Embryonic facial prominence (tissue), 1 donor: ENCODE measurements around the gene N4BP2L2.

Experiments
- DNase-seq: peaks from one replicate; pipeline ENCODE4 v3.0.0-alpha.2; 2016; ENCODE audit errors: extremely low spot score

The N4BP2L2 gene

DNA sequence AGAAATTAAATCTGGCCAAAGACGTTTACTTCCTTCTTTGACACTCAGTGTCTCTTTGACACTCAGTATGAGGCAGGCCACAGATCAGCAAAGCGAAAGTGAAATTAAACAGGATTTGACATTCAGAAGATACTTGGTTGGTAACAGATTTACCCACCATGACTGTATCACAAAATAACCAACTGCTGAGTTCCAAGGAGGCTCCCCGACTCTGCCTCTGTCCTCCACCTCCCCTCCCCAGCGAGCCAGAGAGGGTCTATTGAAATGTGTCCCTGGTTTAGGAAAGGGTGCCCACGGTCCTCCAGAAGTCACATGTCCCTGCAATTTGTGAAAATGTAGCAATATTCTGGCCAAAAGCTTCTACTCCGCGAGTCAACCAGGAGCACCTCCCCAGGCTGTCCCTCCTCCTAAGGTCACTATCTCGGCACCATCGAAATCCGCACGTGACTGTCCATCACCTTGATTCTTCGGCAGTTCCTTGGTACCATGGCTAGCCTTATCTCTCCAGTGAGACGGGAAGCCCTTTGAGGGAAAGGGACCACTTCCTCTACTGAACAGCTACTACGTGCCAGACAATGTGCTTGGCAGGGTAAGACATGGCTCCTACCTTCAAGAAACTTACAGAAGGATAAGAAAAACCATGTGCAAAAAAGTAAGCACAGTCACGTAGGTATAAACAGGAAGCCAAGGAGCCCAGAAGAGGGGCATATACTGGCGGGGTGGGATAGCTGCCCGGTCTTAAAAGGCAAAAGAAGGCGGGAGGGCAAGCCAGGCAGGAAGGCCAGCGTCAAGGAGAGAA is 112.2 kb downstream of the N4BP2L2 start:
- no peak for DNase-seq

DNA sequence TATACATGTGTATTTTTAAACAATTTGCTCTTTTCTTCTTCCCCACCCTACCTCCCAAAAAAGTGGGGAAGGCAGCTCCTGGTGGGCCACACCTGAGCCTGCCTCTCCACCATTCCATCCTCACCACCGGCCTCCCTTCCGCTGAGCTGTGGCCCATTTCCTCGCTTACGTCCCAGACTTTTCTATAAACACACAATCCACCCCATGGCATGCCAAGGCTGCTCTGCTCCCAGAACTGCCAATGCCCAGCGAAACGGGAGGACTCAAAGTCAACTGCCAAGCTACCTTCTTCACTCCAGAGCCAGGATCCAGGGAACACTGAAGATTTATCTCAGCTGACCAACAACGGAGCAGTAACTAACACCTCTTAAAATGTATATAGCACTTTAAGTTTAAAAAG is 113.4 kb downstream of the N4BP2L2 start:
- DNase-seq = no peak

DNA sequence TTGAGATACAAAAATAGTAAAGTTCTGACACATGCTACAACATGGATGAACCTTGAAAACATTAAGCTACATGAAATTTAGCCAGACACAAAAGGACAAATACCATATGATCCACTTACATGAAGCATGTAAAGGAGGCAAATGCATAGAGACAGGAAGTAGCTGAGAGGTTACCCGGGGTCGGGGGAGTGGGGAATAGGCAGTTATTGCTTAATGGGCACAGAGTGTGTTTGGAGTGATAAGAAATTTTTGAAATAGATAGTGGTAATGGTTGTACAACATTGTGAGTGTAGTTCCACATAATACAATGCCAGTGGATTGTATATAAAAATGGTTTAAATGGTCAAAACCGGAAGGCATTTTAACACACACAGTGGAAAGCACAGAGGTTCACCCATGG is 115.0 kb downstream of the N4BP2L2 start:
- no peak for DNase-seq

DNA sequence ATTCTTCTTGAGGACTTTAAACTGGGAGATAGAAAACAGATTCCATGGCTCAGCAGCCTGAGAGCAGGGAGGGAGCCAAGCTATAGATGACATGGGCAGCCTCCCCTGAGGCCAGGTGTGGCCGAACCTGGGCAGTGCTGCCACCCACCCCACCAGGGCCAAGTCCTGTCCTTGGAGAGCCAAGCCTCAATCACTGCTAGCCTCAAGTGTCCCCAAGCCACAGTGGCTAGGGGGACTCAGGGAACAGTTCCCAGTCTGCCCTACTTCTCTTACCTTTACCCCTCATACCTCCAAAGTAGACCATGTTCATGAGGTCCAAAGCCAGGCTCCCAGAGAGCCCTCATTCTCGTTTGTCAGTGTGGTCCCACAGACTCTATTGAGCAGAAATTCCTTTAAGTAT is 118.7 kb downstream of the N4BP2L2 start:
- no peak for DNase-seq

DNA sequence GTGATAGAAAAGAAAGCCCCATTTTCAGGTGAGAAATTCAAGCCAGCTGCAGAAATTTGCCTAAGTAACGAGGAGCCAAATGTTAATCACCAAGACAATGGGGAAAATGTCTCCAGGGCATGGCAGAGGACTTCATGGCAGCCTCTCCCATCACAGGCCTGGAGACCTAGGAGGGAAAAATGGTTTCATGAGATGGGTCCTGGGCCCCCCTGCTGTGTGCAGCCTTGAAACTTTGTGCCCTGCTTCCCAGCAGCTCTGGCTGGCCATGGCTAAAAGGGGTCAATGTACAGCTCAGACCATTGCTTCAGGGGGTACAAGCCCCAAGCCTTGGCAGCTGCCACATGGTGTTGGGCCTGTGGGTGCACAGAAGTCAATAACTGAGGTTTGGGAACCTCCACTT is 120.6 kb downstream of the N4BP2L2 start:
- no peak for DNase-seq

DNA sequence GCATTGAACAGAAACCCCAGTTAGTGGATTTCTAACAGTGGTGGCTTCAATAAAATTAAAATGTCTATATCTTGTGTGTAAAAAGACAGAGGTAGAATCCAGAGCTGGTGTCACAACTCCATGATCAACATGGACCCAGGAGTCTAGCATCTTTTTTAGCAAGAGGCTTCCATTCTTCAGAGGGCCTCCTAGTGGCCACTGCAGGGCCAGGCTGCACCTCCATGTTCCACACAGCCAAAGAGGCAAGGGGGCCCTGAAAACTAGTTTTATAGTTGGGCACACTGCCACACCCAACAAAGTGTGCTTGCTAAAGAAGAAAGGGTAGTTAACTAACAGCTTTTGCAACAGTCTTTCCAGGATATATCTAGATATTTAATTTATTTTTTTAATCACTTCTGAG is 123.6 kb downstream of the N4BP2L2 start:
- DNase-seq = no peak

DNA sequence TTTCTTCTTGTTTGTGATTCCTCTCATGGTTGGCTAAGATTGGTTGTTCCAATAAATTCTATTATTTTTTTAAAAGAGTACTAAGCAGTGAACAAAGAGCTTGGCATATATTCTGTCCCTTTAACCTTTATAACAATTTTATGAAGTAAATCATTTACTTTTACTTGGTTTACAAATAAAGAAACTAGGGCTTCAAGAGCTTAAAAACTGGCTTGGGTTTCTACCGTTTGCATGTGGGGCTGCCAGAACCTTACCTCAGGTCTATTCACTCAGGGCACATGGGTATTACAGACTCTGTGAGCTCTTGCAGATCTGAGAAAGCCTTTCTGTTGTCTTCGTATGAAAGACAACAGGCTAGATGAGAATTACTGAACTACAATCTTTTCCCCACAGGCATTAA is 124.0 kb downstream of the N4BP2L2 start:
- no peak for DNase-seq

DNA sequence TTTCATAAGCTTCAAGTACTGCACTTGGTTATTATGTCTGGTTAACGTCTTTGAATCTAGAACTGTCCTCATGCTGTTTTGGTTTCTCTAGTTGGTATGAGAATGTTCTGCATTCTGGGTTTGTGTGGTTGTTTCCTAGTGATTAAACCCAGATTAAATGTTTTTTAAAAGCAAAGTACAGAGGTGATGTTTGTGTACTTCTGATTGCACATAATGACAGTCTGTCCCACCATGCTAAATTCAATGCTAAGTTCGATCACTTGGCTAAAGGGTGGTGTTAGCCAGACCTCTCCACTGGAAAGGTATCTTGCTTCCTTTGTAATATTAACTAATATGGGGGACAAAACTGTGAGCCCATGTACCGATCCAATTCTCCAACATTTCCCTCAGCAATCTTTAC is 125.3 kb downstream of the N4BP2L2 start:
- DNase-seq = no peak

DNA sequence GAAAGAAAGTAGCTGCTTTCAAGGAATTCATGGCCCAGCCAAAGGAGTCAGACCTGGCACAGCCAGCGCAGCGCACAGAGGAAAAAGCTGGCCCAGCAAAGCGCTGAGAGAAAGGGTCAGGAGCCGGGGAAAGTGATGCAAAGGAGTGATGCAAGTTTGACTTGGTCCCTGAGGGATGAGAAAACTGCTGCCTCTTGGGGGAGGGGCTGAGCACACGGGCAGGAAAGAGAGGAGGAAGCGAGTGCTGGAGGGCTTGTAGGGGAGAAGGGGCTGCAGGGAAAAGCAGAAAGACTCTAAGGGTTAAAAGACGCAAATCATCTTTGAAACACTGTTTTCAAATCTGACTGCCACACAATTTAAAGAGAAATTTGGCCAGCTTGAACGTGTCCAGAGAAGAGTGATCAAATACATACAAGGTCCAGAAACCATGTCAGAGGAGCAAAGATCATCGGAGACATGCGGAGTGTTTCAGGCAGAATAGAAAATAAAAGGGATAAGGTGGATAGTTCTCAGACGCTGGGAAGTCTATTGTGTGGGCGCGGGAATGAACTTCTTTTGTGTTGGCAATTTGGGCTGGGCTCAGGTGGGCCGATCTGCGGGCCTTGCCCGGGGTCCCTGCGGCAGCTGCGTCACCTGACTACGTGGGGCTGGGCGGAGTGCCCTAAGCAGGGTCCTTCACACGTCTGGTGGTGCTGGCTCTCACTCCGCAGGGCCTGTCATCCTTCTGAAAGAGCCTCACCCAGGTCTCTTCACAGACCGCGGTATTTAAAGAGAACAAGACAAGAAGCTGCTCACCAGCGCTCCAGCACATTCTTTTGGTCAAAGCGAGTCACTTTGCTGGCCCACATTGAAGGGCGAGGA is 128.8 kb downstream of the N4BP2L2 start:
- DNase-seq = no peak

DNA sequence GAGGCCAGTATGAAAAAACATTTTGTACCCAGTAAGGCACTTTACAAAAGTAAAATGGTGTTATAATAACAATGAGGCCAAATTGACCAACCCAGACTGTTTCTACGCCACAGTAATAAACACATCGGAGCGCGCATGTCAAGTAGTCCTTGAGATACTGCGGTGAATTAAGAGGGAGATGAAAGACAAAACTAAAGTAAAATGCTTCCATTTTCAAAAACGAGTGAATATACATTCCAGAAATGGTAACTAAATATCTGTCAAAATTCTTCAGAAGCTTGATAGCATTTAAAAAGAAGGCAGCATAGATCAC is 129.6 kb downstream of the N4BP2L2 start:
- DNase-seq = no peak

DNA sequence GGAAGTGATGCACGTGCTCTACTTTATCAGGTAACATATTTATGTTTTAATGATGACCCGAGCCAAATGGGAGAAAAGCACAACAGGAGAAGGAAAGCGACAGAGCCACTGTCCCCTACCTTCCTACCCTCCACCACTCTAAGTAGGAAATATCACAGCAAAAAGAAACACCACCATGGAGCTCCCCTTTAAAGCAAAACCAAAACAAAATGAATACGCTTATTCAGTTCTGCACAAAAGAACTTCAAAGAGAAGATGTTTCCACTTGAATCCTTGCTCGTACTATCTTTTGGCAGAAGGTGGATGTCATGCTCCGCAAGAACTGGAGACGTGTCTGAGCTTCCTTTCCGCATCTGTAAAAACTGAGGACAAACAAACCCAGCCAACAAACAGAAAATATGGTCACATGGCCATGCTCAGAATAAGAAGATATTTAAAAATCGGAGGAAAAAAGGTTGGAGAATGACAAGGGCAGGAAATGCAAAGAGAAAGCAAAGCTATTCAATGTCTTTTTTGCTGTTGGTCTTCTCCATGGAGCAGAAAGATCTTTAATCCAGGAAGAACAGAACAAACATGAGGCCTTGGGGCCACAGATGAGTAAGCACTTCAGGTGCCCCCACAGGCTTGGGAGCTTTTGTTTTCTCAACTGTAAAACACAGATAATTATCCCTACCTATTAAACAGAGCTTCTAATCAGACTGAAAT is 130.1 kb downstream of the N4BP2L2 start:
- no peak for DNase-seq

DNA sequence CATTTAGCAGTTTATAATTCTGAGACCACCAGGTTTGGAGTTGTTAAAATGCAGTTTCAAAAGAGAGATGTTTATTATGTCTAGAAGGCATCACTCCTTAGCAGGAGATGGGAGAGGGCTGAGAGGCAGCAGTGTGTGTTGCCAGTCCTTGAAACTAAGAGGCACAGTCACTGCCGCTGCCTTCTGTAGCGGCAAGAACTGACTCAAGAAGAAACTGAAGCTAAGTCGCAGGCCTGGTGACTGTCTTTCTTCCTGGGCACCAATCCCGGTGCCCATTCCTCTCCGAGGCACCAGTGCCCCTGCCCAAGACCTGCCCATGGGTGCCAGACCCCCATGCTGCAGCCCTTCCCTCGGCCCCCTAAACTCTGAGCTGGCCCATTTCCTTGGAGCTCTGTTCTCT is 130.7 kb downstream of the N4BP2L2 start:
- DNase-seq = no peak

DNA sequence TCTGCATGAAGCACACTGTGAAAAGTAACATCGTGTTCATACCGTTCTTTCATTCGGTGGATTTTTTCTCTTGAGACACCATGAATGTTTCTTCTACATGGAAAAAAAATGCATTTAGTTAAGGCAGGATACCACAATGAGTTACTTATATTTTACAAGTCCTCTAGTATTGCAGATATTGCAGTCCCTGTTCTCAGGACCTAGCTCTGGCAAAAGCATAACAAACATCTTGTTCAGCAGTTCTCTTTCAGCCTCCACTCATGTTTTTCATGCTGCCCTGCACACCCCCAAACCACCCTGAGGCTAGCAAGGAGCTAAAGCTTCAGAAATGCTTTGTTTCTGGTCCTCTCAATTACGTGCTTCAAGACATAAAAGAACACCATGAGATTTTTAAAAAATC is 135.5 kb downstream of the N4BP2L2 start:
- no peak for DNase-seq

DNA sequence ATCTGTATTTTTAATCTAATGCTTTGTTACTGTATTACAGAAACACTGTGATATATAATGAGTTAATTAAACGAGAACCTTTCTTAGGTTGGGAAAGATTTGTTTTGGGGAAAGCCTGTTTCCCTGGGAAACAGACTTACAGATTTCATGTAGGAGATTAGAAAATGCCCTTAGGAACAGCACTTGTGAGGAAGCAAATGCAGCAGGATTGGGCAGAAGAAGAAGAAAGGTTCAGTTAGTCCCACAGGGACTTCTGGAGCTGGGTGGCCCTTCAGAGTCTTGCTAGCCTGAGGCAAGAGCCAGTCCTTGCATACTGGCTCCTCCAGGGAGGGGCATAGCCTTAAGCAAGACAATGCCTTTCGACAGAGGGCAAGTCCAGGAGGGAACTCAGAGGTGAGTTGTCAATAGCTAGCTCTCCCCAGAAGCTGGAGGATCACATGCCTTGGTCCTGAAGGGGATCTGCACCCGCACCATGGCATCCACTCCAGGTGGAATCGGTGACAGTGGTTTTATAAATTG is 147.4 kb downstream of the N4BP2L2 start:
- no peak for DNase-seq

DNA sequence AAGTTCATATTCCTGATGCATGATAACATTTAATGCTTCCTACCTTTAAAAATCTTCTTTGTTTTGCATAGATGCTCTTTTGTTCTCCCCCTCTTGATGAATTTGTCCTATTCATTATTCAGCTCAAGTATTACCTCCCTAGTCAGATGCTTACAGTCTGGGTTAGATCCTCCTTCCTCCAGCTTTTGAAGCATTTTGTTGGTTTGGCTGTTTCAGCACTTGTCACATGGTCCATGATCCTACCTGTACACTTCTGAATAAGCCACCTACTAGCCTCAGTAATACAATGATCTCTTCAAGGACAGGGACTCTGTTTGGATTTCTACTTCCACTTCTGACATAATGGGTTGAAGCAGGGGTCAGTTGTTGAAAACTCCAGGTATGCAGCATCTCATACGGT is 148.1 kb downstream of the N4BP2L2 start:
- DNase-seq = no peak

DNA sequence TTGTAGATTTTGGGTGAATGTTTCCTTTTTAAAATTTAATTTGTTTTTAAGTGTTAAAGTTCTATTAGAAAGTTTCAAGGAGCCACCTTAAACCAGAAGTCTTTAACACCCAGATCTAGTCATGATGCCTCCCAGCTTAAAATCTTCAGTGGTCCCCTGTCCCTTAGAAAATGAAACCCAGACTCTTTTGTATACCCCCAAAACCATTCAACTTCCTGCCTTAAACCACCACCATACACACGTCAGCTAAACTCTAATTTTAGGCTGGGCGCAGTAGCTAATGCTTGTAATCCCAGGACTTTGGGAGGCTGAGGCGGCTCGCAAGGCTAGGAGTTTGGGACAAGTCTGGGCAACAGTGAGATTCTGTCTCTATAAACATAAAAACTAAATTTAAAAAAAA is 148.5 kb downstream of the N4BP2L2 start:
- no peak for DNase-seq

DNA sequence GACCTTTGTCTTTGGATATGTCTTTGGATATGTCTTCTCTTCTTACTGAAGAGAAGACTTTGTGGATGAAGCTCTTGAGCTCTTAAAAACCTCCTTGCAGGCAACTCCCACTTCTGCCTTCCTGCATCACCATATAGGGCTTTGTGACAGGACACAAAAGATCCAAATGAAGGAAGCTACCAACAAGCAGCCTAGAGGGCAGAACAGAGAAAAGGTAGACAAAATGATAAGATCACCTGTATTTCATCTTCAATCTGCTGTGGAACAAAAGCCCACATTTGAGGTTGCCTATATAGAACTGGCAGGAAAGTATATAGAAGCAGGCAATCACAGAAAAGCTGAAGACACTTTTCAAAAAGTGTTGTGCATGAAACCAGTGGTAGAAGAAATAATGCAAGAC is 153.2 kb downstream of the N4BP2L2 start:
- no peak for DNase-seq

DNA sequence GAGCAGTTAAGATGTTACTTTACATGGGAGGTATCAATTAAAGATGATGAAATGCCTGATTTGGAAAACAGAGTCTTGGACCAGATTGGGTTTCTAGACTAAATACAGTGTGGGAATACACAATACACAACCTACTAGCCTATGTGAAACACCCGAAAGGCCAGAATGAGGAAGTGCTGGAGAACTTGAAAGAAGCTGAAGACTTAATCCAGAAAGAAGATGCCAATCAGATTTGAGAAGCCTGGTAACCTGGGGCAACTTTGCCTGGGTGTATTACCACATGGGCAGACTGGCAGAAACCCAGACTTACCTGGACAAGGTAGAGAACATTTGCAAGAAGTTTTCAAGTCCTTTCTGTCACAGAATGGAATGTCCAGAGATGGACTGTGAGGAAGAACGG is 153.9 kb downstream of the N4BP2L2 start:
- no peak for DNase-seq

DNA sequence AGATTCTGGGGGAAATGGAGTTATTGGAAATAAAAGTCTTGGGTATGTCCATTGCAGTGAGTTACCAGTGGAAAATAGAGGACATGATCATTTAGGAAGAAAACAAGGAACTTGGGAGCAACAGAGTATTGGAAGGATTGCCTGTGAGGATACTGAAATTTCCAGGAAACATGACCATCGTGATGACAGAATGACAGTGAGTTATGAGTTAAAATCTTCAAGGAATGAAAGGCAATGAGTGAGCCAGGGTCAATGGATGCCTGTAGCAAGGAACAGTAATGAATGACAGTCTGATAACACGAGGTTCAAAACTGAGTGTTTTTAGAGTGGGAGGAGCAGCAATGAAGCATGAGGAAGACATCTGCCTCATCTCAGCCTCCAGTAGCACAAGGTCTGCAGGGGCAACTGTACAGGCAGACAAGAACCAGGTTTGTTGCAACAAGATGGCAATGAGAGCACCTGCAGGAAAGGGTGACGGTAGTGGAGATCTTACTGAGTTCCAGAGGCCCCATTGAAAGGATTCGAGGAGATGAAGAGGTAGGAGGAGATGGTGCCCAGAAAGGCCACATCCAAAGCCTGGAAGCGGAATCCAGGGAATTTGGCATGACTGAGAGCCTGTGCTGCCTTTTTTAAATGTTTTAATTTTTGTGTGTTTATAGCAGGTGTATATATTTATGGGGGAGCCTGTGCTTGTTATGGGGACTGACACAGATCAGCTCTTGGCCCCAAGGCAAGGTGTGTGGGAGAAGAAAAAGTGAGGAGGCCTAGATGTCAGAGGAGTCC is 154.6 kb downstream of the N4BP2L2 start:
- no peak for DNase-seq
